GM21717 (cell line): ENCODE data around the gene NAT10.

Source experiments
- ATAC-seq: cut with Tn5 transposase; IDR thresholded peaks from one replicate; pipeline ENCODE4 v1.9.1; 2021; ENCODE audit warnings: mild to moderate bottlenecking, moderate library complexity; ENCODE audit not compliant: unreplicated experiment

Gene NAT10

GRCh38 chr11:34184505-34185015 lies 79.1 kb downstream of the NAT10 start:
- ATAC-seq: no peak

- no peak for ATAC-seq
These were observed 80.8 kb downstream of the NAT10 start for GRCh38 chr11:34185926-34186841.

GRCh38 chr11:34188181-34188580 lies 82.8 kb downstream of the NAT10 start:
- no peak for ATAC-seq

- no peak for ATAC-seq
These were observed 83.8 kb downstream of the NAT10 start for GRCh38 chr11:34189191-34189590.

GRCh38 chr11:34190192-34191139 lies 85.0 kb downstream of the NAT10 start:
- no peak for ATAC-seq

GRCh38 chr11:34191578-34191977 lies 86.1 kb downstream of the NAT10 start:
- no peak for ATAC-seq

- ATAC-seq: no peak
These were observed 87.3 kb downstream of the NAT10 start for GRCh38 chr11:34192481-34193401.

- no peak for ATAC-seq
These were observed 89.3 kb downstream of the NAT10 start for GRCh38 chr11:34194576-34195335.
